ENCODE measurements around the gene DUSP28.

DNA sequence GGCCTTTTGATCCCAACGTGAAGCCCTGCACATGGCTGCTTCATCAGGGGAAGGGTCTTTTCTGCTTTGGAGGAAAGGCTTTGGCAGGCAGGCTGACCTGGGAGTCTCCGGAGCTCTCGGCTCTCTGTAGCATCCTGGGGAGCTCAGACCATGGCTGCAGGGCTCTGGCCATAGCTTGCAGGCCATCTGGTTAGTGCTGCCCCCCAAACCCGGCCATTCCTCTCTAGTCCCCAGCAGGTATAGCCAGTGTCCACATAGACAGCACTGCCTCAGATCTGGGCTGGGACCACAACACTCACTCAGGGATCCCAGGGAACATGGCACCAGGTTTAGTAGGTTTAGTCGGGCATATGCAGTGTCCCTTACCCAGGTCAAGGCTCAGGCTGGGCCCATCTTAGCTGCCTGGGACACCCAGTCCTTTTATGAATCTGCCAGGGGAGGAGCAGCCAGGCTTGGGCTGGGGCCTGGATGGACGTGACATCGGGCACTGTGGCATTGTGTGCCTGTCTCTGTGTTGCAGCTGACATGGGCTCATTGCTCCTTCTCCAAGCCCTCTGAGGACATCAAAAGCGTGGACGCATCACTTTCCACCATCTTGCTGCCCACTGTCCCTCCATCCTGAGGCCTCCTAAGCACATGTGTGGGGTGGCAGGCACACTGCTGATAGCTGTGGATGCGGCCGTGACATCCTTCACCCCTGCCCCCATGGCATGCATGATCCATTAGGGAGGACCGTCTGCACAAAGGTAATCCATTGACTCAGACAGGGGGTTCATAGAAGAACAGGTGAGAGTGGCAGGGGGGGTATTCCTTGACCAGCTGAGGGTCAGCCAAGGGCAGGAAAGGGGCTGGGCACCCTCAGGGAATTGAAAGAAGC, 45.9 kb downstream of the DUSP28 start:
- TF ChIP-seq CTCF (IDR thresholded peaks at IDR 0.05) (no peak), SIN3A (IDR thresholded peaks at IDR 0.05; ENCODE audit: borderline replicate concordance, insufficient read depth, low read depth, low read length) (no peak)

Measured in Panc1 (cell line).